Right ventricle myocardium superior (tissue), 1 donor: Measurements from ENCODE around the gene CAPS. TPM values are rescaled to one million over a fixed set of nuclear protein-coding genes. Genes with fewer than 3 reads are reported as not detected.
A peak's percentile ranks its signal among the peaks of the same experiment; 100 is the strongest.

Experiments used
- ATAC-seq: fragments of 200-7000 bp; cut with Tn5 transposase; one replicate; pipeline ENCODE4 v1.9.1; 2020; ENCODE audit warnings: mild to moderate bottlenecking; ENCODE audit not compliant: poor library complexity
- DNase-seq: peaks from one replicate; pipeline ENCODE4 v3.0.0-alpha.2; 2020
- intact Hi-C: fragments of 100-400 bp; cut with DNase I; formaldehyde crosslinking; loops from one replicate; pipeline ENCODE4 v1.11.2; 2022
- total RNA-seq: library from RNA; stranded (reverse); fragmentation: NEBNext Ultra II Directional; extraction: Animal tissue kit (Norgen Biotek cat#: 25700); gene quantifications from one replicate; pipeline ENCODE4 v1.2.1, GENCODE V29; 2021
- donor health status: DM: no; HTN: yes; CAD: no; lungs with severe emphysema.

Gene CAPS
- total RNA-seq, 1 donor from 2014 or later: 3.4 TPM

- DNase-seq: no peak
- ATAC-seq: no peak
- intact Hi-C loops: loop anchor here (5.0 kb wide), 1 partner anchor 88 kb away; no protein-coding TSS in a partner anchor
Measured at GRCh38 chr19:5890099-5890498, 24.0 kb upstream of the CAPS start.

GRCh38 chr19:5891572-5891937, 22.5 kb upstream of the CAPS start:
- intact Hi-C loops: loop anchor here (5.0 kb wide), 1 partner anchor 89 kb away; no protein-coding TSS in a partner anchor
- no peak for ATAC-seq

GRCh38 chr19:5891938-5892771, 21.9 kb upstream of the CAPS start:
- intact Hi-C loops: loop anchor here (5.0 kb wide), 1 partner anchor 90 kb away; no protein-coding TSS in a partner anchor
- DNase-seq: peak; percentile 65

More at GRCh38 chr19:5891572-5891937, 22.5 kb upstream of the CAPS start:
- DNase-seq: no peak

GRCh38 chr19:5892772-5893275, 21.2 kb upstream of the CAPS start:
- intact Hi-C loops: loop anchor here (5.0 kb wide), 1 partner anchor 91 kb away; no protein-coding TSS in a partner anchor
- ATAC-seq (no peak), DNase-seq (no peak)

More at GRCh38 chr19:5891938-5892771, 21.9 kb upstream of the CAPS start:
- ATAC-seq: peak; percentile 66

GRCh38 chr19:5893296-5893903, 20.7 kb upstream of the CAPS start:
- DNase-seq (no peak), ATAC-seq (no peak)
- intact Hi-C loops: loop anchor here (5.0 kb wide), 1 partner anchor 91 kb away; no protein-coding TSS in a partner anchor

- ATAC-seq (peak; percentile 68), DNase-seq (peak; percentile 64)
- intact Hi-C loops: loop anchor here (5.0 kb wide), 1 partner anchor 92 kb away; no protein-coding TSS in a partner anchor
Measured at GRCh38 chr19:5893907-5894703, 19.9 kb upstream of the CAPS start.

- ATAC-seq (no peak), DNase-seq (no peak)
- intact Hi-C loops: loop anchor here (5.0 kb wide), 1 partner anchor 93 kb away; no protein-coding TSS in a partner anchor
Measured at GRCh38 chr19:5894704-5895349, 19.2 kb upstream of the CAPS start.

GRCh38 chr19:5895409-5895808, 18.6 kb upstream of the CAPS start:
- DNase-seq: no peak
- intact Hi-C loops: no loop called here
- ATAC-seq: peak; percentile 10

- intact Hi-C loops: no loop called here
- ATAC-seq (no peak), DNase-seq (no peak)
Measured at GRCh38 chr19:5895890-5896289, 18.2 kb upstream of the CAPS start.

GRCh38 chr19:5896365-5897076, 17.5 kb upstream of the CAPS start:
- DNase-seq (no peak), ATAC-seq (no peak)
- intact Hi-C loops: no loop called here

- DNase-seq (no peak), ATAC-seq (no peak)
Measured at GRCh38 chr19:5897189-5897969, 16.7 kb upstream of the CAPS start.

GRCh38 chr19:5899728-5900526, 14.1 kb upstream of the CAPS start:
- DNase-seq: no peak
- intact Hi-C loops: no loop called here
- ATAC-seq: no peak

More at GRCh38 chr19:5897189-5897969, 16.7 kb upstream of the CAPS start:
- intact Hi-C loops: no loop called here

GRCh38 chr19:5900976-5901375, 13.1 kb upstream of the CAPS start:
- no peak for ATAC-seq
- no peak for DNase-seq
- intact Hi-C loops: no loop called here

GRCh38 chr19:5903056-5903623, 10.9 kb upstream of the CAPS start:
- no peak for ATAC-seq
- intact Hi-C loops: no loop called here
- no peak for DNase-seq

GRCh38 chr19:5903624-5904351, 10.3 kb upstream of the CAPS start, which contains the start of gene NDUFA11:
Gene NDUFA11 (minus strand): TSS chr19:5903790. CDS start chr19:5903708, 82 bp downstream.
- peak; percentile 80 for ATAC-seq

More at GRCh38 chr19:5903624-5904351, 10.3 kb upstream of the CAPS start, which contains the start of gene NDUFA11:
- DNase-seq: peak; percentile 98
- intact Hi-C loops: no loop called here
